ENCODE data around the gene JOSD2.
A peak's percentile ranks its signal among the peaks of the same experiment; 100 is the strongest.

The JOSD2 gene, protein sequence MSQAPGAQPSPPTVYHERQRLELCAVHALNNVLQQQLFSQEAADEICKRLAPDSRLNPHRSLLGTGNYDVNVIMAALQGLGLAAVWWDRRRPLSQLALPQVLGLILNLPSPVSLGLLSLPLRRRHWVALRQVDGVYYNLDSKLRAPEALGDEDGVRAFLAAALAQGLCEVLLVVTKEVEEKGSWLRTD

DNA sequence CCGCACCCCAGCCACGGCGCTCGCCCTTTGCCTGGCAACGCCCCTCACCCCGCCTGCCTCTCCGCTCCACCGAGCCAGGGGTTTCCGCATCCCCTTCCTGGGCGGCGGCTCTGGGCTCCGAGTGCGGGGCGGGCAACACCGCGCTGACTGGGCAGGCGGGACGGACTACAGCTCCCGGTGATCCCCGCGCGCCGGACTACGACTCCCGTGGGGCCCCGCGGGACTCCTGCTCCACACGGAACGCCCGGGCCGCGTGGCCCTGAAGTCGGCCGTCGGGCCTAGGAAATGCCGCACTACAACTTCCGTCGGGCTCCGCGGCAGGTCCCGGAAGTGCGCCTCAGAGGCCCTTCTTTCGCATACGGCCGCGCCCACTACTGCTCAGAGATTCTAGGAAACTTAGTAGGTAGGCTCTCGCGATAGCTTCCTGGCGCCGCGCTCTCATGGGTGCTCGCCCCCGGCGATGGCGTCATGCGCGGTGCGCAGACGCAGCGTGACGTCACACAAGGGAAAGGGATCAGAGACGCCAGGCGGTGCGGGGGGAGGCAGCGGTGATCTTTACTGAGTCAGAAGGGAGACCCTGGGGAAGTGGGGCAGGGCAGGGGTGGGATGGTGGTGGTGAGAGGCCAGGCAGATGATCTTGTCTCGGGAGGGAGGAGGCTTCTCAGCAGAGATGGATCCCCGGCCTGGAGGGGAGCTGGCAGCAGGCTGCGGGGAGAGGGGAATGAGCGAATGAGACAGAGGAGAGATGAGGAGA lies at the start of gene JOSD2:
TSS of gene JOSD2 (minus strand) at position 123 of the 754 bp plus-strand sequence. CDS start 760 bp downstream, outside the sequence.
- peak within 1 kb of the TSS; percentile 75 for H3K4me3 ChIP-seq (ENCODE audit: low read depth, low read length)
- TF ChIP-seq CTCF (IDR thresholded peaks at IDR 0.05; ENCODE audit: borderline replicate concordance, insufficient read depth, low read depth, low read length) = no peak

DNA sequence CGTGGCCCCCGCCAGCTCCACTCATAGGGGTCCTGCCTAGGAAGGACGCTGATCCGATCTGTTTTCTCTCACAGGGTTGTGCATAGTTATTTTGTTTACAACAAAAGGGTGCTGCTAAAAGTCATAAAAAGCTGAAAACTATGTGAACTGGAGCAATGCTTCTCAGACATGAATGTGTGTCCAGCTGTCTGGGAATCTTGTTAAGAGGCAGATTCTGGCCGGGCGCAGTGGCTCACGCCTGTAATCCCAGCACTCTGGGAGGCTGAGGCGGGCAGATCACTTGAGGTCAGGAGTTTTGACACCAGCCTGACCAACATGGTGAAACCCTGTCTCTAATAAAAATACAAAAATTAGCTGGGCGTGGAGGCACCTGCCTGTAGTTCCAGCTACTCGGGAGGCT lies 48.6 kb upstream of the JOSD2 start:
- TF ChIP-seq CTCF (IDR thresholded peaks at IDR 0.05; ENCODE audit: borderline replicate concordance, insufficient read depth, low read depth, low read length) = no peak
- no peak overlapping the region for H3K4me3 ChIP-seq (ENCODE audit: low read depth, low read length)

GRCh38 chr19:50558449-50558848 lies 47.5 kb upstream of the JOSD2 start:
- no peak overlapping the region for H3K4me3 ChIP-seq (ENCODE audit: low read depth, low read length)
- TF ChIP-seq CTCF (IDR thresholded peaks at IDR 0.05; ENCODE audit: borderline replicate concordance, insufficient read depth, low read depth, low read length) = no peak

DNA sequence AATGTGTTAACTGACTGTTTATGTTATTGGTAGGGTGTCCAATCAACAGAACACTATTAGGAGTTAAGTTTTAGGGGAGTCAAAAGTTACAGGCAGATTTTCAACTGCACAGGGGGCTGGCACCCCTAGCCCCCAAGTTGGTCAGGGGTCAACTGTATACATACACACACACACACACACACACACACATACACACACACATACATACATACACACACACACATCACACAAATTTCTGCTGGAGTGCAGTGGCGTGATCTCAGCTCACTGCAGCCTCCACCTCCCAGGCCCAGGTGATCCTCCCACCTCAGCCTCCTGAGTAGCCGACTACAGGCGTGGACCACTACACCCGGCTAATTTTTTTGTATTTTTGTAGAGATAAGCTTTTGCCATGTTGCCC lies 47.0 kb upstream of the JOSD2 start:
- no peak for TF ChIP-seq CTCF (IDR thresholded peaks at IDR 0.05; ENCODE audit: borderline replicate concordance, insufficient read depth, low read depth, low read length)
- H3K4me3 ChIP-seq (ENCODE audit: low read depth, low read length) = no peak overlapping the region

DNA sequence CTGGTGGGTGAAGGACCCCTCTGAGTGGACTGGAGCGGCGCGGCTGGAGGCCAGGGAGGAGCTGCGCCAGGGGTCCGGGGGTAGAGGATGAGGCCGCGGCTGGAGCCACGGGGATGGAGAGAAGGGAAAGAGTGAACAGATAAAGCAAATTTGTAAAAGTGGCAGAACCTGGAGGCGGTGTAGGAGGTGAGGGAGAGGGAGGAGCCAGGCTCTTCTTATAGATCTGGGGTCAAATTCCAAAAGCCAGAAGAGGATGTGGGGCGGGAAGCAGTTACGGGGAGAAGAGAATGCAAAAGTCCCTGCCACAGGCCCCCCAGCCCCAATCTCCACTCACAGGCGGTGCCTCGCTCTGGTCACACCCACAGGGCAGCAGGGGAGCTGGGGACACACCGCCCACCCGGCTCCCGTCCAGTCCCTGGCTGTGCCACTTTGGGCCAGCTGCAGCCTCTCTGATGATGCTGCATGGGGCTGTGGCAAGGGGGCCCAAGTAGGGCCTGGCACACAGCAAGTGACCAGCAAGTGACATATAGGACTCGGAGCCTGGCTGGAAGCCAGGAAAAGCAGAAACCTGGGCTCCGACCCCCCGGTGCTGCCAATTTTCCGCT lies 46.1 kb upstream of the JOSD2 start:
- H3K4me3 ChIP-seq (ENCODE audit: low read depth, low read length) = no peak overlapping the region
- no peak for TF ChIP-seq CTCF (IDR thresholded peaks at IDR 0.05; ENCODE audit: borderline replicate concordance, insufficient read depth, low read depth, low read length)

- H3K4me3 ChIP-seq (ENCODE audit: low read depth, low read length) = peak overlapping the region; percentile 6
- peak; percentile 88 for TF ChIP-seq CTCF (IDR thresholded peaks at IDR 0.05; ENCODE audit: borderline replicate concordance, insufficient read depth, low read depth, low read length)
Measured at GRCh38 chr19:50556282-50557008, 45.5 kb upstream of the JOSD2 start.
